ENCODE data around the gene BLZF1.
A peak's percentile ranks its signal among the peaks of the same experiment; 100 is the strongest.

The BLZF1 gene

GRCh38 chr1:169361281-169361680 lies 6.7 kb upstream of the BLZF1 start:
- no peak overlapping the region for H3K4me3 ChIP-seq (replicated peaks in 1 of 2; ENCODE audit: low read depth in 2 of 2, low read length in 2 of 2)
- DNase-seq (ENCODE audit: low read depth in 2 of 2) = peak; percentile 19 to 31
- TF ChIP-seq CTCF (IDR thresholded peaks at IDR 0.05; ENCODE audit: low read depth, low read length) = no peak

GRCh38 chr1:169363046-169363730 lies 4.8 kb upstream of the BLZF1 start:
- TF ChIP-seq CTCF (IDR thresholded peaks at IDR 0.05; ENCODE audit: low read depth, low read length) = no peak
- no peak overlapping the region for H3K4me3 ChIP-seq (replicated peaks in 1 of 2; ENCODE audit: low read depth in 2 of 2, low read length in 2 of 2)
- peak; percentile 84 to 95 for DNase-seq (ENCODE audit: low read depth in 2 of 2)

GRCh38 chr1:169364948-169365347 lies 3.0 kb upstream of the BLZF1 start:
- no peak overlapping the region for H3K4me3 ChIP-seq (replicated peaks in 1 of 2; ENCODE audit: low read depth in 2 of 2, low read length in 2 of 2)
- no peak for TF ChIP-seq CTCF (IDR thresholded peaks at IDR 0.05; ENCODE audit: low read depth, low read length)
- DNase-seq (ENCODE audit: low read depth in 2 of 2) = peak in 1 of 2 donors; percentile 7

- H3K4me3 ChIP-seq (replicated peaks in 1 of 2; ENCODE audit: low read depth in 2 of 2, low read length in 2 of 2) = peak overlapping the region; percentile 77 to 82
- no peak for DNase-seq (ENCODE audit: low read depth in 2 of 2)
- no peak for TF ChIP-seq CTCF (IDR thresholded peaks at IDR 0.05; ENCODE audit: low read depth, low read length)
Measured at GRCh38 chr1:169367096-169367685, 804 bp upstream of the BLZF1 start.

- peak in 1 of 2 donors; percentile 24 for DNase-seq (ENCODE audit: low read depth in 2 of 2)
- TF ChIP-seq CTCF (IDR thresholded peaks at IDR 0.05; ENCODE audit: low read depth, low read length) = no peak
Measured at GRCh38 chr1:169368406-169368769, 393 bp downstream of the BLZF1 start.

GRCh38 chr1:169371404-169371803 lies 3.4 kb downstream of the BLZF1 start:
- H3K4me3 ChIP-seq (replicated peaks in 1 of 2; ENCODE audit: low read depth in 2 of 2, low read length in 2 of 2) = no peak overlapping the region
- no peak for TF ChIP-seq CTCF (IDR thresholded peaks at IDR 0.05; ENCODE audit: low read depth, low read length)
- DNase-seq (ENCODE audit: low read depth in 2 of 2) = no peak

More at GRCh38 chr1:169368406-169368769, 393 bp downstream of the BLZF1 start:
- H3K4me3 ChIP-seq (replicated peaks in 1 of 2; ENCODE audit: low read depth in 2 of 2, low read length in 2 of 2) = peak overlapping the region; percentile 77 to 82
